GM18951 (cell line): Measurements from ENCODE around the gene KIRREL3.

Experiments
- POLR2A ChIP-seq: IDR thresholded peaks from 4 replicates; pipeline ENCODE4 v1.6.1; 2011; ENCODE audit warnings: mild to moderate bottlenecking; ENCODE audit not compliant: insufficient read length, insufficient read depth; ENCODE audit errors: extremely low read depth
- in situ Hi-C: fragments of 300-500 bp; cut with MboI; formaldehyde crosslinking; loops from one replicate; pipeline ENCODE4 v1.12.0; 2022; ENCODE audit warnings: low sequenced_read_pairs, mixed read lengths, inconsistent platforms; ENCODE audit not compliant: unreplicated experiment

The KIRREL3 gene

GRCh38 chr11:126857860-126858808 lies 142.4 kb downstream of the KIRREL3 start:
- in situ Hi-C loops: no loop called here

GRCh38 chr11:126855536-126855935 lies 145.0 kb downstream of the KIRREL3 start:
- TF ChIP-seq POLR2A: no peak
- in situ Hi-C loops: no loop called here

More at GRCh38 chr11:126857860-126858808, 142.4 kb downstream of the KIRREL3 start:
- TF ChIP-seq POLR2A: no peak

GRCh38 chr11:126853732-126854131 lies 146.8 kb downstream of the KIRREL3 start:
- TF ChIP-seq POLR2A: no peak
- in situ Hi-C loops: no loop called here

- no peak for TF ChIP-seq POLR2A
- in situ Hi-C loops: no loop called here
Observed at GRCh38 chr11:126844789-126845188, 155.8 kb downstream of the KIRREL3 start.

- no peak for TF ChIP-seq POLR2A
- in situ Hi-C loops: no loop called here
Observed at GRCh38 chr11:126843096-126843495, 157.5 kb downstream of the KIRREL3 start.

GRCh38 chr11:126841999-126842398 lies 158.6 kb downstream of the KIRREL3 start:
- TF ChIP-seq POLR2A: no peak
- in situ Hi-C loops: no loop called here

- in situ Hi-C loops: no loop called here
- no peak for TF ChIP-seq POLR2A
Observed at GRCh38 chr11:126840975-126841374, 159.6 kb downstream of the KIRREL3 start.

GRCh38 chr11:126840201-126840886 lies 160.2 kb downstream of the KIRREL3 start:
- no peak for TF ChIP-seq POLR2A
- in situ Hi-C loops: no loop called here

- TF ChIP-seq POLR2A: no peak
- in situ Hi-C loops: no loop called here
Observed at GRCh38 chr11:126839496-126839895, 161.1 kb downstream of the KIRREL3 start.

GRCh38 chr11:126838779-126839178 lies 161.8 kb downstream of the KIRREL3 start:
- TF ChIP-seq POLR2A: no peak
- in situ Hi-C loops: no loop called here

- in situ Hi-C loops: no loop called here
Observed at GRCh38 chr11:126837581-126837980, 163.0 kb downstream of the KIRREL3 start.

GRCh38 chr11:126834573-126834972 lies 166.0 kb downstream of the KIRREL3 start:
- no peak for TF ChIP-seq POLR2A
- in situ Hi-C loops: no loop called here

More at GRCh38 chr11:126837581-126837980, 163.0 kb downstream of the KIRREL3 start:
- no peak for TF ChIP-seq POLR2A

- in situ Hi-C loops: no loop called here
- no peak for TF ChIP-seq POLR2A
Observed at GRCh38 chr11:126834149-126834548, 166.4 kb downstream of the KIRREL3 start.

- no peak for TF ChIP-seq POLR2A
- in situ Hi-C loops: no loop called here
Observed at GRCh38 chr11:126833065-126833464, 167.5 kb downstream of the KIRREL3 start.

GRCh38 chr11:126832387-126832786 lies 168.2 kb downstream of the KIRREL3 start:
- TF ChIP-seq POLR2A: no peak
- in situ Hi-C loops: no loop called here
